ENCODE measurements around the gene BMP10.
A peak's percentile ranks its signal among the peaks of the same experiment; 100 is the strongest.

BMP10 gene

DNA sequence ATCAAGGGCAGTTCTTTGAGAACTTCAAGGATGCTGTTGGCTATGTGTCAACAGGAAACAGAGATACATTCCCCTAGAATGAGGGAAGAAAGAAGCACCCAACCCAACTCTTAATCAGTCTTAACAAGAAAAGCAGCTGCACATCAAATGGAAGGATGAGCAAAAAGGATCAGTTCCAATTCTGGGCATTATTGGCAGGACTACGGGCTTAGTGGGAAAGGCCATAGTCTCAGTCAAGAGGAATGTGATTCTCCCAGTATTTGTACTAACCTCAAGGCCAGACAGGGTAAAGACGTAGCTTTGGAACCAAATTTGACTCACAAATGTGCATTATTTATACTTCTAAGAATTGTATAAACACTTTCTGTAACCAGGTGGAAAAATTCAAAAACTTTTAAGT is 18.2 kb downstream of the BMP10 start:
- no peak for DNase-seq (ENCODE audit: low read depth in 2 of 2)

DNA sequence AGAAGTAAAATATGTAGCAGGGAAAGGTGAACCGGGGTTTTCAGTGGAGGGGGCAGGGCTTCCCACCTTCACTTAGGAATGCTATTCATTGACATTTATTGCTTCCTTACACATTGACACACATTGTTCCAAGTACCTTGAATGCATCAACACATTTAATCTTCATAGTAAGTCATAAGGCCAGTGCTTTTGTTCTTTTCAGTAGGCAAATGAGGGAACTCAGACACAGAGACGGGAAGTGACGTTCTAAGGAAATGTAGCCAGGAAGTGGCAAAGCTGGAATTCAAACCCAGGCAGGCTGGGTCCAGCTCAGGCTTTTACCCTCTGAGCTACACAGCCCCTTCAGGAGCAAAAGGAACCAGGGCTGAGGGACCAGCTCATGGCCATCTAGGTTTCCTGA is 20.7 kb downstream of the BMP10 start:
- no peak for DNase-seq (ENCODE audit: low read depth in 2 of 2)

DNA sequence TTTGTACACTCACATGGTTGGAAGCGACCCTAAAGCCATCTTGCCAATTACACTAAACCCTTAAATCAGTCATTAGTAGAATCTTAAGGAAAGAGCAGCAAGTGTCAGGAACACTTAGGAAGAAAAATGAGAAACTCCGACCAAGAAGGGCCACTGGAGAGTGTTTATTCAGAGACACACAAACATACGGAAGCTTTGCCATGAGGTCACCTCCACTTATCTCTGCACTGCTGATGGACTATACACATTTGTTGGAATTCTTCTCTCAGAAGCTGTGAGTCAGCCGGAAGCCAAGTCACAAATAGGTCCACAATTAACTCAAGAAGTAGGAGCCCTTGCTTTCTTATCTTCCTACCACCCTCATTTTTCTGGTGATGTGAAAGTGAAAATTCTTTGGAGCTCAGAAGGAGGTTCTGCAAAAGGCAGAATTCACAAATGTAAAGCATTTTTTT is 21.6 kb downstream of the BMP10 start:
- DNase-seq (ENCODE audit: low read depth in 2 of 2) = no peak

DNA sequence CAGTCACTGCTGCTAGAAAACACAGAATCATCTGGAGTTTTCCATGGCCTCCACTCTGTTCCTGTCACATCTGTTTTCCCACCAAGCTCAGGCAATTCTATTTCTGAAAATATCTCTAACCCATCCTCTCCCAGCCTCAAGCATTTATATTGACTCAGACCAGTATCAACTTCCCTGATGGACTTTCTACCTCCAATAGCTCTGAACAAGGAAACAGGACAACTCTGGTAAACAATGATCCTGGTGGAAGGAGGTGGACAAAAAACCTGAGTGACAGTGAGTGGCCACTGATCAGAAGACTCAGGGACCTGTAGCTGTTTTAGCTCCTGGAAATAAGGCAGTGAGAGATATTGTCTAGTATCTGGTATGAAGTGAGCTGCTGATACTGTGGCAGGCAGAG is 23.4 kb downstream of the BMP10 start:
- no peak for DNase-seq (ENCODE audit: low read depth in 2 of 2)

DNA sequence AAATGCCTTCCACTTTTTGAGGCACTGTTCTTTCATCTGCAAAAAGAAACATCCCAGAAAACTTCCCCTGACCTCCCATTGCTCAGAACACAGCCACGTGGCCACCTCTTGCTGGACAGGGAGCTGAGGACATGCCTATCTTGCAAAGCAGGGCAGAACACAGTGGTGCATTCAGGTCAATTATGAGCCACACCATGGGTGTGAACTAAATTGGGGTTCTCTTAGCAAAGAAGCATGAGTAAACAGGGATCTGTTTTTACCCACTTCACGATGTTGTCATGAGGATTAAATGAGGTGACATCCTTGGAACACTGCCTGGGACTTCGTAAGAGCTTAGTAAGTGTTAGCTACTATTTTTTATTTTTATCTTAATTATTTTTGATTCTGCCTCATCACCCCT is 25.1 kb downstream of the BMP10 start:
- DNase-seq (ENCODE audit: low read depth in 2 of 2) = no peak

DNA sequence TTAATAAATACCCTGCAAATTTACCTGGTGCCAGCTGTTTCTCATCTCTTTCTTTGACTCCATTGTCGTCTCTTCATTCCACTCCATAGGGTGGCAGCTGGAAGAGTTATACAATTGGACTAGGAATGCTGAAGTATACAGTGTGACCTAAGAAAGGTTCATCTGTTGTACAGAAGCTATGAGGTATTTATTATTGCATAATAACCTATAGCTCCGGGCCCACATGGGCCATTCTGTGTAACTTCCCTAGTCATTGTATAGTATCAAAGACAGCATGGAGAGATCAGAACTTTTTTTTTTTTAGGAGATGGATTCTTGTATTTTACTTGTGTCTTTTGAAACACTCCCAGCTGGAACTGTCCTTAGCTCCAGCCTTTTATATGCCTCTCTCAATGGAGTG is 26.2 kb downstream of the BMP10 start:
- DNase-seq (ENCODE audit: low read depth in 2 of 2) = no peak

DNA sequence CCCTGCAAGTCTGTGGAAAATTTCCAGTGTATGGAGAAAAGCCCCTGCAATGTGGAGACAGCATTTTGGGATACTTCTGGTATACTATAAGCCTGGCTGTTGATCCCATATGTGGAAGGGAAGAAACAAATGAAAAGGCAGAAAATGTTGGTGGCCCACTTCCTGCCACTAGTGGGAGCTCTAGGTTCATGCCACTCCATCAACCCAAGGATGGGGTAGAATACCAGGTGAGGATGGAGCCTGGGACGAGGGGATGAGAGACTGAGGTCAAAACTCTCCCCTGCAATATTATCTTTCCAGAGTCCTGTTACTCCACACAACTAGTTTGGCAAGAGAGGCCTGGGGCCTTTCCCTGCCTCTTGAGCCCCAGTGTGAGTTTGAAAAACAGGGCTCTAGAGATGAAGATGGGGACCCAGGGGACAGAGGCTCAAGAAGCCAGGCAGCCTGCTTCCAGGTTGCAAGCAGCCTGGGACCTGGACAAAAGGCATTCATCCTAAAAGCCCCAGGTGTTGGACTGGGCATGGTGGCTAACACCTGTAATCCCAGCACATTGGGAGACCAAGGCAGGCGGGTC is 31.9 kb downstream of the BMP10 start:
- no peak for DNase-seq (ENCODE audit: low read depth in 2 of 2)

DNA sequence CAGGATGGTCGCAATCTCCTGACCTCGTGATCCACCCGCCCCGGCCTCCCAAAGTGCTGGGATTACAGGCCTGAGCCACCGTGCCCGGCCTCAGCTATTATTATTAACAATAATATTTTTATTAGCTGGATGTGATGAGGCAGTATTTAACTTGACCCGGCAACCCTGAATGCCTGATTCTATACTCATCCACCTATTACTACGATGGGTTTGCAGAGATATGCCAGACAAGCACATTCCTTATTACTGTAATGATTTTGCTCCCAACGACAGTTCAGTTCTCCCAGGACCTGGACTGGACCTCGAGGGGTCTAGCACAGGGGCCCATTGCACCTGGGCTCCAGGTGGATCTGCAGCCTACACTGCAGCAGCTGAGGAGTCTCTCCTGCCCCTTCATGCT is 32.6 kb downstream of the BMP10 start:
- no peak for DNase-seq (ENCODE audit: low read depth in 2 of 2)

DNA sequence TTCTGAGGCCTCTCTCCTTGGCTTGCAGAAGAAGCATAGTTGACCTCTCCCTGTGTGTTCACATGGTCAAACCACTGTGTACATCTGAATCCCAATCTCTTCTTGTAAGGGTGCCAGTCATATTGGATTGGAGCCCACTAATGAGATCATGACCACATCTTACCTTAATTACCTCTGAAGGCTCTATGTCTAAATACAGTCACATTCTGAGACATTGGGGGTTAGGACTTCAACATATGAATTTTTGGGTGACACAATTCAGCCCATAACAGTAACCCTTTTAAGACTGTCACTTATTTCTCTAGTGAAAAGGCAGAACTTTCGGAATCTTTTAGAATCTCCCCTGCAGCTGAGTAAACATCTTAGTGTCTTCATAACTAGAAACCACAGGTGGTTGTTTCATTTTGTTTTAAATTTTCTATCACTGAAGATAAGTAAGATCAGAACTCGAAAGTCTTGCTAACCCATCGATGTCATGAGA is 33.3 kb downstream of the BMP10 start:
- no peak for DNase-seq (ENCODE audit: low read depth in 2 of 2)

DNA sequence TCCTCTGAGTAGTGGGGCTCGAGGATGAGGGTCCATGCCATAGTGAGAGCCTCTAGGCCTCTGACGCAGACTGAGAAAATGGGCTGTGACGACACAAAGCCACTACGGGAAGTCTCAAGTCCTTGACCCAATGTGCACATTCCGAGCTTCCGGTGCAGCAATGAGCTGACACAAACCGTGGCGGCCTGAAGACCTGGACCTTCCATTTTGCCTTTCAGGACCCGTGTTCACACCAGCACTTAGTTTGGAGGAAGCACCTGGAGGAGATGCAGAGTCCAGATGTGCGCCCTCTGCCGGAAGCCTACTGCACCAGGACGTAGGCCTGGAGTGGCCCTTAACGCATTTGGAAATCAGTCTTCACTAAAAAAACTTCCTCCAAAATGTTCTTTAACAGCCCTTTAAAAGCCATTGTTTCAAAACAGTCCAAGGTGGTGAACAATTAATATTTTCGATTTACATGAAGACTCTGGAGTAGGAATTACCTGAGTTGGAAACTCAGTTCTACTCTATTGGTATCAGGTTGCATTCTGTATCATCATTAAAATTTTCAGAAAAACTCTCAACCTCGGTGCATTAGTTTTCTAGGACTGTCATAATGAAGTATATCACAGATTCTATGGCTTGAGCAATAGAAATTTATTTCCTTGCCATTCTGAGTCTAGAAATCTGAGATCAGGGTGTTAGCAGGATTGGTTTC is 33.9 kb downstream of the BMP10 start:
- peak; percentile 27 to 36 for DNase-seq (ENCODE audit: low read depth in 2 of 2)

DNA sequence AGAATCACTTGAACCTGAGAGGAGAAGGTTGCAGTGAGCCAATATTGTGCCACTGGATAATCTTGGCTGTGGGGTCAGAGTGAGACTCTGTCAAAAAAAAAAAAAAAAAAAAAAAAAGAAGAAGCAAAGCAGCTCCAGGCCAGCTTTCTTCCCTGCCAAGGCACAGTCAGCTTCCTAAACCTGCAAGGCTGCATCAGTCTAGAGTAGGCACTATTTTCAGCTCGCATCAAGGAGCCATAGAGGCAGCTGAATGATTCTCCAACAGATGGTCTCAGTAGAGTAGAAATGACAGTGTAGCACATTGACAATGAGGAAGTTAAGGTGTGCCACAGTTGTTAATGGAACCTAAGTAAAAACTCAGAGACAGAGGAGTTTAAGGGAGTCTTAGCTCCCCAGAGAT is 35.6 kb downstream of the BMP10 start:
- DNase-seq (ENCODE audit: low read depth in 2 of 2) = no peak

DNA sequence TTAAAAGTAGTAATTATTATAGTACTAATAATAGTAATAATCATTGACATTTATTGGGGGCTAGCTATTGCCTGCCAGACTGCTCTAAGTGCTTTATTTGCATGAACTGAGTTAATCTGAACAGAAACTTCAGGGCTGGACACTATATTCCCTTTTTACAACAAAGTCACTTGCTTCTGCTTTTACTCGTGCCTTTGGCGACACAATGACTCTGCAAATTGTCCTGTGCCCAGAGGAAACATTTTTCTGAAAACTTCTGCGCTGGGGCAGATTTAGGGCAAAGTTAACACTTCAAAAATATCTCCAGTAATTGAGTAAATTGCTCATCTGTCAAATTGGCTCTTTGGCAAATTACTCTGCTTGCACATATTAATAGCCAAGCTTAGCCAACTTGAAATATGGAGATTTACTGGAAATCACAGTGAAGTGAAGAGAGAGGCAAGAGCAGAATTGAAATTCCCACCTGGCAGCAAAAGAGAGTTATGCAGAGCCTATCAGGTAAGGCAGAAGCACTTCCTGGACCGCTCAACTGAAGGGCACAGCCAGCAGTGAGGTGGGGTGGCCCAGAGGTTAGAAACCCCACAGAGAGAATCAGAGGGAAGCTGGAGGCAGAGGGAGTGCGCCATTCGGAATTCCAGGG is 36.3 kb downstream of the BMP10 start:
- no peak for DNase-seq (ENCODE audit: low read depth in 2 of 2)

DNA sequence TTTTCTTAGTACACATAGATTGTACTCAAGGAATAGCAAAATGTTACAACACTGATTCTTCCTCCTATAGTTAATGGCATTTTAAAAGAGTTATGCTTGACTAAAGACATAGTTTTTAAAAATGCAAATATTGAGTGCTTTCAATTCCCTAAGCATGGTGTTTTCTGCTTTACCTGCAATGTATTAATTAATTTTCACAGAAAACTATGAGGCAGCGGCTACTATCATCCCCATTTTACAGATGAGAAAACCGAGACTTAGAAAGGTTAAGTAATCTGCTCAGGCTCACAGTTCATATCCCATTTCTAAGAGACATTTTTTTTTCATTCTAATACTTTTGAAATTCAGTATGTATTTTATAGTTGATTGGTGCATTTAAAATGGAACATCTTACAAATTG is 38.0 kb downstream of the BMP10 start:
- no peak for DNase-seq (ENCODE audit: low read depth in 2 of 2)

DNA sequence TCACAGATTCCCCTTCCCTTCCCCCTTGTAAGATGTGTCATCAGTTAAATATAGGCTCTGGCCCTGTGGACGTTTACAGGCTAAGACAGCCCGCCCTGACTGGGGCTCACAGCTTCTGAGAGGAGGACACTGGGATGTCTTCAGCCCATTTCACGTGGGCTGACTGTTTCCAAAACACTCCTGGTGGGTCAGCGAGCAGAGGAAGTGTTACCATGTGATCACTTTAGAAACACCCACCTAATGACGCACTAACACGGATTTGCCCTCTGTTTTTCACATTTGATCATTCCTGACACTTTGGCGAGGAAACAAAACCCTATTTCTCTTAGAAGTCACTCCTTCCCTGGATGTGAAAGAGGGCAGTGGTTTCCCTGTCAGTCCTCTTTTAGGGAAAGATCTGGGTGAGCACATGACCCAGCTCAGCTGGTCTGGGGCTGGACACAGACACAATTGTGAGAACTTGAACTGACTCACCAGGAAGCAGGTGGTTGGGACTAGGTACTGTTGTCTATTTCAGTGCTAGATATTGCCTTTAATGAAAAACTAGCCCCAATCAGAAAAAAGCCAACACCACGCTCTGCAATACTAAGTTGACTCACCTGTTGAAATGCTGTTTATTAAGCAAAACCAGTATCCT is 38.8 kb downstream of the BMP10 start:
- DNase-seq (ENCODE audit: low read depth in 2 of 2) = no peak

DNA sequence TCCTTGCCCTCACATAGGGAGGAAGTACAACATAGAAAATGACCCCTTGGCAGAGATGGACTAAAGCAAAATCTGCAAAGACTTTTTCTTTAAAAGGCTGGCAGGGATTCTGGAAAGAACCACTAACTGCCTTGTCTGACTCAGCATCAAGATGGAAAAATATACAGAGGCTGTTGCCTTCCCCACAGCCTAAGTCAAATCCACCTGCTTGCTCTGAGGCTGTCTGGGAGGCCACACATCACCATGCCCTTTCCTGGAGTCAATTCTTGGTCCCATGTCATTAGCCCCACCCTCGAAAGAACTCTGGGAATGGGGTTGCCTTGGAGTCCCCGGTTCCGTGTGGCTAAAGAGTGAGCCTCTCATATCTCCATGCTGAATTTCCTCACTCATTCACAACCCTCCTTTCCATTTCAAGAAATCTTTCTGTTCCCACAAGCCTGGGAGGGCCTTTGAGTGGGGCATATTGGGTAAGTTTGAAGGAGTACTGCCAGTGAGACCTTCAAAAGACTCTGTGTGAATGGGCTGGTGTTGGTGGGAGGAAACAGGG is 39.4 kb downstream of the BMP10 start:
- DNase-seq (ENCODE audit: low read depth in 2 of 2) = no peak

DNA sequence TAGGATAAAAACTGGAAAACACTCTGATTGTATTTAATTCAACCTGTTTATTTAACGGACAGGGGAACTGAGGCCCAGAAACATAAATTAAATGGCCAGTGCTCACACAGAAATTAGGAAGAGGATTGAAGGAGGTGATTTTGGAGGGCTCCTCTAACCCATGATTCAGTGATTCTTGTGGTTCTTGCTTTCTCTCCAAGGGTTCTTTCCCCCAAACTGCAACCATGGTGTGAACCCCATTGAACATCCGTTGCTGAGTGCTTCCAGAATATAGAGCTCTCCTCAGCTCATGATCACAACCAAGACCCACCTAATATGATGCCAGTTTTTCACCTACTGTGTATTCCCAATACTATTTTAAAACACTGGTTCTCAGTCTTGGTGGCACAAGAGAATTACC is 41.4 kb downstream of the BMP10 start:
- no peak for DNase-seq (ENCODE audit: low read depth in 2 of 2)

DNA sequence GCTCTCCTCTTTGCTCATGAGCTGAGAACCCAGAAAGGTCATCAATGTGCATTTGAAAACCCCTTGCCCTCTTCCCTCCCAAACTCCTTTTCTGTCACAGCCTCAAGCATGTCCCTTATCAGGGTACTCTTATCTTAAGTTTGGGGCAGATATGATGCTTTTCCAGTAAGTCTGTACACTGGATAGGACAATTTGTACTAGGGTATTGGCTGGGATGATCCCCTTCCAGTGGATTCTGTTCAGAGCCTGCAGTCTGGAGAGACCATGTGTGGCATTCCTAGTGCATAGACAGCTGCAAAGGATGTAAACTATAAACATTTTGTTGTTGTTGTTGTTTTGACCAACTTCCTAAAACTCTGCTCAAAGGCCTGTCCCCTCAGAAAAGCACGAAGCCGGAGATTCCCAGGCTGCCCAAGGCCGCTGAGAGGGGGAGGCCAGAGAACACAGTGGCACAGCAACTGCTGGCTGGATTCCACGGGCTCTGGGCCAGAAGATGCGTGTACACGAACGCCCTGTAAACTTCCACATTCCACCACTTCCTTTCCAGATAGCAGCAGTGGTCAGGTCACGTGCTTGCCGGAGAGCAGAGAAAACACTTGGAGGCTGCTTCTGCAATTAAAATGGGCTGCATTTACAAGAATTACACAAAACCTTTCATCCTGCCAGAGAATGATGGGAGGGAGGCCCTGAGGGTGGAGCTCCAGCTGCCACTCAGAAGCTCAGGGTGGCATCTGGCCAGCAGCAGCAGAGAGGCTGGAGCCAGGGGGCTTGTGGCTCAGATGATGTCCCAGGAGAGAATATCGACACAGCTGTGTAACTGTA is 42.1 kb downstream of the BMP10 start:
- peak in 1 of 2 donors; percentile 21 for DNase-seq (ENCODE audit: low read depth in 2 of 2)

DNA sequence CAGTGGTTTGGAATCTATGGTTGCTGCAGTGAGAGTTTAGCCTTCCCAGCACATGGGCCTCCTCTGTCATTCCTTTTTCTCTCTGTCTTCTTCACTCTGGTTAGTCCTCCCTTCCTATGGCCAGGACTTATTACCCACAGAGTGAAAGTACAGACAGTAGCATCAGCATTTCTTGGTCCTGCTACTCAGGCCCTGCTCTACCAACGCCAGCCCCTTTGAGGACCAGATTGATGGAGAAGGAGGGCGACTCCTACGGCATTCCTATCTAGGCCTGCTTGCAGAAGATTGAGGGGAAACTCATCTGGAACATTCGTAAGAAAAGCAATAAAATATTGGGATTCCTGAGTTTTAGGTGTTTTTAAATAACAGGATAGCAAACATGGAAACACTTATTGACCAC is 43.5 kb downstream of the BMP10 start:
- DNase-seq (ENCODE audit: low read depth in 2 of 2) = no peak

DNA sequence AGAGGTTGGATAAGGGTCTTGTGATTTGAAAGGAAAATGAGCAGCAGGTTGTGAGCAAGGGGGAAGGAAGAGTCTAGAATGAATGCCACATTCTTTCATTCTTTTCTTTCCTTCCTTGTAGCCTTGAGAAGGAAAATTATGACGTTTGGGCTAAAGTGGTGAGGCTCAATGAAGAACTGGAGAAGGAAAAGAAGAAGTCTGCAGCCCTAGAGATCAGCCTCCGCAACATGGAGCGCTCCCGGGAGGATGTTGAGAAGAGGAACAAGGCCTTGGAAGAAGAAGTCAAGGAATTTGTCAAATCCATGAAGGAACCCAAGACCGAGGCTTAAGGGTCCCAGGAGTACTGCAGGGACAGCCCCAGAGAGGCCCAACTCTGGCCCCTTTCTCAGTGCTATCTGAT is 45.3 kb downstream of the BMP10 start:
- no peak for DNase-seq (ENCODE audit: low read depth in 2 of 2)

DNA sequence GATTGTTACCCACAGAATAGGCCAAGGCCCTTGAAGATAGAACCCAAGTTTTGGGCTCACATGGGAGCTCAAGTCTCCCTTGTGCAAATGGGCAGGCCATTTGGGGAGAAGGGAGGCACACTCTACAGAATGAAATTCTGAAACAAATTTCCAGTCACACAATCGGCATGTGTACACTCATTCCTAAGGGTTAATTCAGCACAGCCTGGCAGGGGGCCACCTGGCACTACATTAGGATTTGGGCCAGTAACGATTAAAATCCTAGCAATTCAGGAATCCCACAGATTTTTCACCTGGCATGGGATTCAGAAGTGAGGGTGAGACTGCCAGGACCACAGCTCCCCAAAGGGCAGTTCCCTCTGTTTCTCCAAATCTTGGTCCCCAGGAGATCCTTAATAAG is 46.4 kb downstream of the BMP10 start:
- DNase-seq (ENCODE audit: low read depth in 2 of 2) = no peak

DNA sequence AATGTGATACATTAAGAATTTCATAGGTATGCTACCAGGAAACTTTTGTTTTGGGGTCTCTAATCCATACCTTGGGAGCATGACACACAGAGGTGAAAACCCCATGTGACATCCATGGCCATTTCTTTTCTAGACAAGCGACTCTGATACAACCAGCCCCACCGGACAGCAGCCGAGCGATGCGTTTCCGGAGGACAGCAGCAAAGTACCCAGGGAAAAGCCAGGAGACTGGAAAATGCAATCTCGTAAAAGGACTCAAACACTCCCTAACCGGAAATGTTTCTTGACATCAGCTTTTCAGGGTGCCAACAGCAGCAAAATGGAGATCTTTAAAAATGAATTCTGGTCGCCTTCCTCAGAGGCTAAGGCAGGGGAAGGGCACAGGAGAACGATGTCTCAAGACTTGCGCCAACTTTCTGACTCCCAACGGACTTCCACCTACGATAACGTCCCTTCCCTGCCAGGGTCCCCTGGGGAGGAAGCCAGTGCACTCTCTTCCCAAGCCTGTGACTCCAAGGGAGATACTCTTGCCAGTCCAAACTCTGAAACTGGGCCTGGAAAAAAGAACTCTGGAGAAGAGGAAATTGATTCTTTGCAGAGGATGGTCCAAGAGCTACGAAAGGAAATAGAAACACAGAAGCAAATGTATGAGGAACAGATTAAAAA is 48.9 kb downstream of the BMP10 start:
- no peak for DNase-seq (ENCODE audit: low read depth in 2 of 2)

All from stimulated activated CD4-positive, alpha-beta T cell treated with anti-CD3 and anti-CD28 coated beads, Interleukin-1b, Interleukin-23, amount 100 ng/mL, for 1 hour (primary cell).